Body of pancreas (tissue), 4 donors: Measurements from ENCODE around the gene OR6N1. TPM values are rescaled to one million over a fixed set of nuclear protein-coding genes. Genes with fewer than 3 reads are reported as not detected.

Source experiments
- ATAC-seq: fragments of 150-250 bp; one replicate; pipeline ENCODE4 v1.9.1; 2016
- DNase-seq, 4 donors: peaks; one replicate each; pipeline ENCODE4 v3.0.0-alpha.2; 2019
- H3K27ac ChIP-seq, 4 donors: fragments of 200-600 bp; sonication (generic); 1 replicate in 3 of 4; 2 replicates in 1 of 4; pipeline versions ENCODE4 v1.5.1 to v1.6.1; 2016 to 2019; ENCODE audit warnings: mild to moderate bottlenecking in 1 of 4, mixed read lengths in 1 of 4, moderate library complexity in 1 of 4
- H3K27me3 ChIP-seq, 2 donors: fragments of 200-600 bp; sonication (generic); one replicate each; pipeline ENCODE4 v1.6.0; 2016; ENCODE audit warnings: mild to moderate bottlenecking in 1 of 2
- H3K36me3 ChIP-seq, 2 donors: fragments of 200-600 bp; sonication (generic); replicated peaks in 1 of 2; 2 replicates each; pipeline ENCODE4 v1.5.1; 2016; ENCODE audit warnings: low read depth in 2 of 2; ENCODE audit not compliant: insufficient read depth in 1 of 2
- H3K4me1 ChIP-seq: fragments of 200-600 bp; sonication (generic); one replicate; pipeline ENCODE4 v1.6.0; 2016
- H3K4me3 ChIP-seq, 2 donors: fragments of 200-600 bp; sonication (generic); 1 replicate in 1 of 2; 2 replicates in 1 of 2; pipeline ENCODE4 v1.5.1; 2016 to 2019
- H3K9me3 ChIP-seq, 3 donors: fragments of 200-600 bp; sonication (generic); 1 replicate in 2 of 3; 2 replicates in 1 of 3; pipeline ENCODE4 v1.5.1; 2016
- POLR2A ChIP-seq, 3 donors: fragments of 450-650 bp; IDR thresholded peaks; one replicate each; pipeline ENCODE4 v1.6.1; 2016; ENCODE audit warnings: antibody characterized with exemption in 3 of 3, mild to moderate bottlenecking in 2 of 3
- WGBS, 2 donors: methylation state at CpG; one replicate each; pipeline ENCODE4 v1.1.5; 2017; 5-methylcytosine and 5-hydroxymethylcytosine counted together
- intact Hi-C: fragments of 100-400 bp; cut with DNase I; formaldehyde crosslinking; loops from one replicate; pipeline ENCODE4 v1.15.1; 2023
- total RNA-seq, 2 donors: library from RNA; depleted of rRNA; stranded (reverse); fragments of >200 nt; gene quantifications; one replicate each; pipeline ENCODE4 v1.1.0, GENCODE V29; 2016
- TF ChIP-seq, protein P1 (sequence below), 7 experiments: fragments of 450-650 bp in 4 of 7; fragments of 200-600 bp in 3 of 7; sonication (generic) in 3 of 7; IDR thresholded peaks; one replicate each; pipeline ENCODE4 v1.5.1; 2016 to 2019; ENCODE audit warnings: antibody characterized with exemption in 7 of 7

The OR6N1 gene
- total RNA-seq, 2 donors from 2014 or later = not detected

DNA sequence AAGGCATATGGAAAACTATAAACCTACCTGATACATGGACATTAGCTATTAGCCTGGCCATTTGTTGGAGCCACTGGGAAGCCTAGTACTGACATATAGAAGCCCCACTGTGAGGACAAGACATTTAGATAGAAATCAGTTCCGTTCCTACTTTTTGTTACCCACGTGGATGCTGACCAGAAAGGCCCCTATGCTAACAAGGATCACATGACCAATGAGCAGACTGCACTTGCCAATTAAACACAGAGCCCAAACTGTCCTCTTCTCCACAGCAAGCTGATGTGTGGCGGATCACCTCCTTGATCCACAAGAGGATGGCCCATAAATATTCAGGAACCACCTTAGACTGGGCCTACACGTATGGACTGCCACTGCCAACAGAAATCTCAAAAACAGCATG, 40.3 kb downstream of the OR6N1 start:
- H3K4me1 ChIP-seq = no peaks in the 10 kb centered on the region
- ATAC-seq (no peak), DNase-seq (no peak)
- no peaks in the 10 kb centered on the region for H3K36me3 ChIP-seq
- no peaks in the 10 kb centered on the region for H3K27me3 ChIP-seq
- H3K27ac ChIP-seq = no peak overlapping the region
- no peaks in the 10 kb centered on the region for H3K9me3 ChIP-seq
- TF ChIP-seq, protein P1, sequence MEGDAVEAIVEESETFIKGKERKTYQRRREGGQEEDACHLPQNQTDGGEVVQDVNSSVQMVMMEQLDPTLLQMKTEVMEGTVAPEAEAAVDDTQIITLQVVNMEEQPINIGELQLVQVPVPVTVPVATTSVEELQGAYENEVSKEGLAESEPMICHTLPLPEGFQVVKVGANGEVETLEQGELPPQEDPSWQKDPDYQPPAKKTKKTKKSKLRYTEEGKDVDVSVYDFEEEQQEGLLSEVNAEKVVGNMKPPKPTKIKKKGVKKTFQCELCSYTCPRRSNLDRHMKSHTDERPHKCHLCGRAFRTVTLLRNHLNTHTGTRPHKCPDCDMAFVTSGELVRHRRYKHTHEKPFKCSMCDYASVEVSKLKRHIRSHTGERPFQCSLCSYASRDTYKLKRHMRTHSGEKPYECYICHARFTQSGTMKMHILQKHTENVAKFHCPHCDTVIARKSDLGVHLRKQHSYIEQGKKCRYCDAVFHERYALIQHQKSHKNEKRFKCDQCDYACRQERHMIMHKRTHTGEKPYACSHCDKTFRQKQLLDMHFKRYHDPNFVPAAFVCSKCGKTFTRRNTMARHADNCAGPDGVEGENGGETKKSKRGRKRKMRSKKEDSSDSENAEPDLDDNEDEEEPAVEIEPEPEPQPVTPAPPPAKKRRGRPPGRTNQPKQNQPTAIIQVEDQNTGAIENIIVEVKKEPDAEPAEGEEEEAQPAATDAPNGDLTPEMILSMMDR (IDR thresholded peaks at IDR 0.05) = no peak
- TF ChIP-seq POLR2A (IDR thresholded peaks at IDR 0.05) = no peak
- no peak overlapping the region for H3K4me3 ChIP-seq
- intact Hi-C loops = no loop called here
- WGBS, 2 donors = 43 to 57% methylated on average over 4 of the region's 4 CpGs

DNA sequence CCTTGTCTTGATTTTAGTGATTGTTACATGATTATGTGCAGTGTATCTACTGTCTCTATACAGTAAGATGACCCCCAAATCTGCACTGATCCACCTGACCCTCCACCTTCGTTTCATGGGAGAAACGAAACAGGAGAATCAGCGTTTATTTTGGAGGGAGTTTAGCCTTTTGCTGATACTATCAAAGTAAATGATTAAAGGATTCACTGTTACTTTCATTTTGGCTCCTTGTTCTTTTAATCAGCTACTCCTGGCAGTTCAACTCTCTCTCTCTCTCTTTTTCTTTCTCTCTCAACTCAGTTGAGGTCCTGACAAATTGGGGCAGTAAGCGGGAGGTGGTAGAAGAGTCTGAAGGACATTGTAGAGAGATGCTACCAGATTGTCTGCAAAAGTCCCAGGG, 41.5 kb downstream of the OR6N1 start:
- H3K4me1 ChIP-seq = no peaks in the 10 kb centered on the region
- H3K36me3 ChIP-seq = no peaks in the 10 kb centered on the region
- DNase-seq (no peak), ATAC-seq (no peak)
- intact Hi-C loops = no loop called here
- TF ChIP-seq, protein P1 (IDR thresholded peaks at IDR 0.05) = no peak
- no peak for TF ChIP-seq POLR2A (IDR thresholded peaks at IDR 0.05)
- no peaks in the 10 kb centered on the region for H3K27me3 ChIP-seq
- no peaks in the 10 kb centered on the region for H3K9me3 ChIP-seq
- H3K27ac ChIP-seq = no peak overlapping the region
- no peak overlapping the region for H3K4me3 ChIP-seq
- 22 to 30% methylated on average over 4 of the region's 4 CpGs for WGBS, 2 donors

DNA sequence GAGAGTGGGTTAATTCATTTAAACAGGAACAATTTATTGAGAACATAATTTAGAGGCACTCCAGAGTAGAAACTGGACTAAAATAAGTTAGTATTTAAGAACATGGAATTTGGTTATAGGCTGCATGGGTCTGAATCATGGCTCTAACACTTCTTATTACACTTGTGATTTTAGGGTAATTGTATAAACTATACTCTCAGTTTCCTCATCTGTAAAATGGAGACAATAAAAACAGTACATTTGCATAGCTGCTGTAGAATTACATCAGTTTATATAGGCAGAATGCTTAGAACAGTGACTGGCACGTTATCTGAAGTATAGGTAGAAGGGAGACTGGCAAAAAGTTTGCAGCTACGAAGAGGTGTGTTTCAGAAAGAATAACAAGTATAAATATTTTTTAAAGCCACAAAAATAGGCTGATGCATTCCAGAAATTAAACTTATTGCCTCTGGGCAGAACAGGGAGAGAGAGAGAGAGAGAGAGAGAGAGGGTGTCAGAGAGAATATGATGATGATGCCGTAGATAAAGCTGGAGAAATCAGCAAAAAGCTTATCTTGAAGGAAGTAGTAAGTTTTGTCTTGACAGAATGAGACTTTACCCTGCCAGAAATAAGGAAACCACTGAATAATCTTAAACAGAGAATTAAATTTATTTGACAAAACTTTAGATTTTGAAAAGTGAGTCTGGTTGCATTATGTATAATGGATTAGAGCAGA, 43.3 kb downstream of the OR6N1 start:
- DNase-seq = no peak
- Histone ChIP-seq H3K9me3 (no peaks in the 10 kb centered on the region), H3K36me3 (no peaks in the 10 kb centered on the region), H3K4me1 (no peaks in the 10 kb centered on the region), H3K4me3 (no peak overlapping the region), H3K27me3 (no peaks in the 10 kb centered on the region), H3K27ac (no peak overlapping the region)
- 43 to 57% methylated on average over 3 of the region's 3 CpGs for WGBS, 2 donors
- TF ChIP-seq, protein P1 (IDR thresholded peaks at IDR 0.05) = no peak
- TF ChIP-seq POLR2A (IDR thresholded peaks at IDR 0.05) = no peak
- intact Hi-C loops = no loop called here
- no peak for ATAC-seq

DNA sequence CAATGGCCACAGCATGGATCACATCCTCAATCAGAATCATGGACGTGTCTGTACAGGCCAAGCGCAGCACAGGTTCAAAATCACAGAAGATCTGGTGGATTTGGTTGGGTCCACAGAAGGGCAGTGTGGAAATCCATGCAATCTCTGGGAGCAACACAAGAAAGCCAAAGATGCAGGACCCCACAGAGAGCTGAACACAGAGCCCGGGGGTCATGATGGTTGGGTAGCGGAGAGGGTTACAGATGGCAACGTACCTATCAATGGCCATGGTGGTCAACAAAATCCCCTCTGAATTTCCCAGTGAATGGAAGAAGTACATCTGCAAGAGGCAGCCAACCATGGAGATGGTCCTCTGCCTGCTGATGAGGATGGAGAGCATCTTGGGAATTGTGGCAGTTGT, 47.6 kb downstream of the OR6N1 start:
- H3K36me3 ChIP-seq = no peaks in the 10 kb centered on the region
- no peak for ATAC-seq
- H3K4me1 ChIP-seq = no peaks in the 10 kb centered on the region
- intact Hi-C loops = no loop called here
- no peaks in the 10 kb centered on the region for H3K9me3 ChIP-seq
- H3K4me3 ChIP-seq = no peak overlapping the region
- H3K27ac ChIP-seq = no peak overlapping the region
- DNase-seq = no peak
- WGBS, 2 donors = 74 to 84% methylated on average over 5 of the region's 5 CpGs
- no peaks in the 10 kb centered on the region for H3K27me3 ChIP-seq
- no peak for TF ChIP-seq POLR2A (IDR thresholded peaks at IDR 0.05)
- TF ChIP-seq, protein P1 (IDR thresholded peaks at IDR 0.05) = no peak

- Histone ChIP-seq H3K4me1 (no peaks in the 10 kb centered on the region), H3K27ac (no peak within 1 kb of the TSS), H3K9me3 (no peaks in the 10 kb centered on the region), H3K4me3 (no peak within 1 kb of the TSS), H3K36me3 (no peaks in the 10 kb centered on the region), H3K27me3 (no peaks in the 10 kb centered on the region)
- DNase-seq (no peak), ATAC-seq (no peak)
- 51 to 52% methylated on average over 2 of the region's 2 CpGs for WGBS, 2 donors
- TF ChIP-seq, protein P1 (IDR thresholded peaks at IDR 0.05) = no peak
- TF ChIP-seq POLR2A (IDR thresholded peaks at IDR 0.05) = no peak
- intact Hi-C loops = no loop called here
Measured at GRCh38 chr1:158720620-158721019, 51.4 kb downstream of the OR6N1 start, which contains the start of gene OR6K3. Gene OR6K3 (minus strand): TSS chr1:158720720. CDS start chr1:158718115, 2,605 bp downstream.
